HUES48 (cell line): Measurements from ENCODE around the gene KPTN.

ENCODE experiments used
- H3K27ac ChIP-seq: one replicate; pipeline ENCODE4 v1.7.0; 2013; ENCODE audit warnings: low read depth, low read length, inconsistent platforms
- H3K27me3 ChIP-seq: 2 replicates; pipeline ENCODE4 v1.6.1; 2013; ENCODE audit warnings: mild to moderate bottlenecking, low read length; ENCODE audit not compliant: control insufficient read depth, insufficient read depth
- H3K36me3 ChIP-seq: 2 replicates; pipeline ENCODE4 v1.6.1; 2013; ENCODE audit warnings: low read length; ENCODE audit not compliant: control insufficient read depth, insufficient read depth
- H3K4me1 ChIP-seq: 2 replicates; pipeline ENCODE4 v1.6.1; 2013; ENCODE audit warnings: mild to moderate bottlenecking, low read length; ENCODE audit not compliant: control insufficient read depth, insufficient read depth
- H3K4me3 ChIP-seq: 2 replicates; pipeline ENCODE4 v1.5.1; 2013; ENCODE audit warnings: mild to moderate bottlenecking, low read depth, low read length
- H3K9ac ChIP-seq: 2 replicates; pipeline ENCODE4 v1.6.1; 2013; ENCODE audit warnings: mild to moderate bottlenecking, low read depth, low read length, moderate library complexity
- H3K9me3 ChIP-seq: 2 replicates; pipeline ENCODE4 v1.6.1; 2013; ENCODE audit warnings: low read length; ENCODE audit not compliant: control insufficient read depth, insufficient read depth

KPTN gene

GRCh38 chr19:47475465-47475864, 8.6 kb downstream of the KPTN start:
- peaks cover 4% of the 10 kb centered on the region; the same call in 1 of the 2 replicates for H3K4me1 ChIP-seq
- peaks cover 3% of the 10 kb centered on the region; the same call in 1 of the 2 replicates for H3K36me3 ChIP-seq
- no peak overlapping the region for H3K4me3 ChIP-seq
- H3K9me3 ChIP-seq, result no peaks in the 10 kb centered on the region
- H3K9ac ChIP-seq, result no peak overlapping the region
- H3K27ac ChIP-seq, result no peak overlapping the region
- peaks cover 9% of the 10 kb centered on the region; the same call in 1 of the 2 replicates for H3K27me3 ChIP-seq

GRCh38 chr19:47473336-47473735, 10.7 kb downstream of the KPTN start:
- H3K27ac ChIP-seq, result no peak overlapping the region
- H3K9me3 ChIP-seq, result no peaks in the 10 kb centered on the region
- peaks cover 24% of the 10 kb centered on the region; the same call in 1 of the 2 replicates for H3K4me1 ChIP-seq
- no peak overlapping the region for H3K9ac ChIP-seq
- H3K27me3 ChIP-seq, result peaks cover 10% of the 10 kb centered on the region; the same call in 1 of the 2 replicates
- peaks cover 3% of the 10 kb centered on the region; the same call in 1 of the 2 replicates for H3K36me3 ChIP-seq
- no peak overlapping the region for H3K4me3 ChIP-seq

- Histone ChIP-seq H3K36me3 (peaks cover 3% of the 10 kb centered on the region; the same call in 1 of the 2 replicates), H3K27me3 (peaks cover 10% of the 10 kb centered on the region; the same call in 1 of the 2 replicates), H3K4me1 (peaks cover 24% of the 10 kb centered on the region; the same call in 1 of the 2 replicates), H3K9me3 (no peaks in the 10 kb centered on the region), H3K9ac (no peak within 1 kb of the TSS), H3K4me3 (peak within 1 kb of the TSS; percentile 76), H3K27ac (no peak within 1 kb of the TSS)
These were observed 12.1 kb downstream of the KPTN start, which contains the start of gene SLC8A2 for GRCh38 chr19:47471733-47472457. SLC8A2 (minus strand) TSS chr19:47471893; CDS start chr19:47466403, 5,490 bp downstream.

- Histone ChIP-seq H3K27ac (no peak overlapping the region), H3K4me1 (peaks cover 24% of the 10 kb centered on the region; the same call in 1 of the 2 replicates), H3K27me3 (peaks cover 10% of the 10 kb centered on the region; the same call in 1 of the 2 replicates), H3K36me3 (no peaks in the 10 kb centered on the region), H3K4me3 (peak overlapping the region; percentile 76), H3K9me3 (no peaks in the 10 kb centered on the region), H3K9ac (no peak overlapping the region)
These were observed 12.7 kb downstream of the KPTN start for GRCh38 chr19:47471381-47471732.

- Histone ChIP-seq H3K4me1 (peaks cover 24% of the 10 kb centered on the region; the same call in 1 of the 2 replicates), H3K9ac (no peak overlapping the region)
These were observed 13.4 kb downstream of the KPTN start for GRCh38 chr19:47470447-47471195.

GRCh38 chr19:47469719-47470118, 14.3 kb downstream of the KPTN start:
- no peak overlapping the region for H3K27ac ChIP-seq
- H3K9ac ChIP-seq, result no peak overlapping the region
- no peak overlapping the region for H3K4me3 ChIP-seq
- H3K9me3 ChIP-seq, result no peaks in the 10 kb centered on the region
- H3K36me3 ChIP-seq, result peaks cover 11% of the 10 kb centered on the region
- peaks cover 24% of the 10 kb centered on the region; the same call in 1 of the 2 replicates for H3K4me1 ChIP-seq
- H3K27me3 ChIP-seq, result peaks cover 10% of the 10 kb centered on the region; the same call in 1 of the 2 replicates

More at GRCh38 chr19:47470447-47471195, 13.4 kb downstream of the KPTN start:
- H3K4me3 ChIP-seq, result peak overlapping the region; percentile 76
- peaks cover 10% of the 10 kb centered on the region; the same call in 1 of the 2 replicates for H3K27me3 ChIP-seq
- H3K9me3 ChIP-seq, result no peaks in the 10 kb centered on the region
- 0 out of 2 replicates have a peak, but pooled peaks cover 3% of the 10 kb centered on the region for H3K36me3 ChIP-seq
- H3K27ac ChIP-seq, result no peak overlapping the region

GRCh38 chr19:47469363-47469700, 14.7 kb downstream of the KPTN start:
- Histone ChIP-seq H3K9ac (no peak overlapping the region), H3K36me3 (peaks cover 11% of the 10 kb centered on the region), H3K4me1 (peaks cover 24% of the 10 kb centered on the region; the same call in 1 of the 2 replicates), H3K9me3 (no peaks in the 10 kb centered on the region), H3K27me3 (peaks cover 10% of the 10 kb centered on the region; the same call in 1 of the 2 replicates), H3K4me3 (no peak overlapping the region), H3K27ac (no peak overlapping the region)

GRCh38 chr19:47467914-47468313, 16.1 kb downstream of the KPTN start:
- H3K27me3 ChIP-seq, result peaks cover 10% of the 10 kb centered on the region; the same call in 1 of the 2 replicates
- peaks cover 11% of the 10 kb centered on the region for H3K36me3 ChIP-seq
- H3K27ac ChIP-seq, result no peak overlapping the region
- H3K4me1 ChIP-seq, result peaks cover 24% of the 10 kb centered on the region; the same call in 1 of the 2 replicates
- no peak overlapping the region for H3K4me3 ChIP-seq
- no peak overlapping the region for H3K9ac ChIP-seq
- H3K9me3 ChIP-seq, result no peaks in the 10 kb centered on the region

- Histone ChIP-seq H3K27me3 (peaks cover 7% of the 10 kb centered on the region; the same call in 1 of the 2 replicates), H3K9me3 (no peaks in the 10 kb centered on the region), H3K4me3 (no peak overlapping the region), H3K4me1 (peaks cover 21% of the 10 kb centered on the region; the same call in 1 of the 2 replicates), H3K9ac (no peak overlapping the region), H3K27ac (no peak overlapping the region), H3K36me3 (peaks cover 11% of the 10 kb centered on the region)
These were observed 18.1 kb downstream of the KPTN start for GRCh38 chr19:47465957-47466356.

GRCh38 chr19:47464675-47465419, 19.2 kb downstream of the KPTN start:
- H3K27me3 ChIP-seq, result no peaks in the 10 kb centered on the region
- no peak overlapping the region for H3K9ac ChIP-seq
- H3K4me3 ChIP-seq, result no peak overlapping the region
- H3K9me3 ChIP-seq, result no peaks in the 10 kb centered on the region
- no peak overlapping the region for H3K27ac ChIP-seq
- H3K4me1 ChIP-seq, result peaks cover 14% of the 10 kb centered on the region; the same call in 1 of the 2 replicates
- H3K36me3 ChIP-seq, result peaks cover 11% of the 10 kb centered on the region
